RPMI7951 (cell line): Measurements from ENCODE around the gene COL27A1. TPM values are rescaled to one million over a fixed set of nuclear protein-coding genes. Genes with fewer than 3 reads are reported as not detected.

Source experiments
- DNase-seq: peaks from one replicate; pipeline ENCODE4 v3.0.0-alpha.2; 2012; ENCODE audit warnings: low read depth
- total RNA-seq: library from RNA; depleted of rRNA; stranded (reverse); fragments of >200 nt; shearing (Covaris generic); gene quantifications from 2 replicates; pipeline ENCODE4 v1.2.3, GENCODE V29; 2014

COL27A1 gene
- total RNA-seq, 1 experiment from 2014 or later: 2.8 TPM

- no peak for DNase-seq
Observed at GRCh38 chr9:114227288-114228015, 72.1 kb downstream of the COL27A1 start.

GRCh38 chr9:114228016-114228808 lies 72.9 kb downstream of the COL27A1 start:
- no peak for DNase-seq

- no peak for DNase-seq
Observed at GRCh38 chr9:114229295-114229694, 74.0 kb downstream of the COL27A1 start.

- DNase-seq: no peak
Observed at GRCh38 chr9:114230068-114230467, 74.7 kb downstream of the COL27A1 start.

- peak; percentile 81 for DNase-seq
Observed at GRCh38 chr9:114231273-114231672, 75.9 kb downstream of the COL27A1 start.

- DNase-seq: peak; percentile 61
Observed at GRCh38 chr9:114231719-114232449, 76.5 kb downstream of the COL27A1 start.

GRCh38 chr9:114233491-114234185 lies 78.3 kb downstream of the COL27A1 start:
- DNase-seq: no peak

- no peak for DNase-seq
Observed at GRCh38 chr9:114235033-114235661, 79.8 kb downstream of the COL27A1 start.

GRCh38 chr9:114236391-114237138 lies 81.2 kb downstream of the COL27A1 start:
- DNase-seq: no peak

GRCh38 chr9:114237247-114237646 lies 81.9 kb downstream of the COL27A1 start:
- DNase-seq: no peak

GRCh38 chr9:114237781-114238180 lies 82.4 kb downstream of the COL27A1 start:
- peak; percentile 69 for DNase-seq

- no peak for DNase-seq
Observed at GRCh38 chr9:114238472-114238871, 83.1 kb downstream of the COL27A1 start.

GRCh38 chr9:114238891-114239875 lies 83.8 kb downstream of the COL27A1 start:
- peak; percentile 54 for DNase-seq

- no peak for DNase-seq
Observed at GRCh38 chr9:114240216-114240615, 84.9 kb downstream of the COL27A1 start.

- DNase-seq: no peak
Observed at GRCh38 chr9:114240647-114241558, 85.6 kb downstream of the COL27A1 start.

- DNase-seq: no peak
Observed at GRCh38 chr9:114242837-114243236, 87.5 kb downstream of the COL27A1 start.

- DNase-seq: no peak
Observed at GRCh38 chr9:114243240-114243639, 87.9 kb downstream of the COL27A1 start.

GRCh38 chr9:114244570-114244969 lies 89.2 kb downstream of the COL27A1 start:
- DNase-seq: no peak
